ENCODE results near the gene RNF5.
"Not testable (repeated sequence)": the region's sequence is repeated elsewhere in the genome, so short reads cannot be mapped to it uniquely, and the experiment has no call there.

The RNF5 gene

GRCh38 chr6:32175322-32175710, 2.9 kb upstream of the RNF5 start:
- DNase-seq (ENCODE audit: low read depth in 3 of 3, low spot score in 1 of 3) = no peak

- DNase-seq (ENCODE audit: low read depth in 3 of 3, low spot score in 1 of 3) = peak; percentile 91 to 97 (median 93)
Measured at GRCh38 chr6:32175711-32176475, 2.3 kb upstream of the RNF5 start, which contains the start of gene AGPAT1. TSS of gene AGPAT1 (minus strand) at chr6:32176084. CDS start at chr6:32171496, 4,588 bp downstream.

- no peak for DNase-seq (ENCODE audit: low read depth in 3 of 3, low spot score in 1 of 3)
Measured at GRCh38 chr6:32176476-32177182, 1.6 kb upstream of the RNF5 start.

- DNase-seq (ENCODE audit: low read depth in 3 of 3, low spot score in 1 of 3) = no peak
Measured at GRCh38 chr6:32177183-32177787, 920 bp upstream of the RNF5 start.

GRCh38 chr6:32178547-32179440, 589 bp downstream of the RNF5 start:
- no peak for DNase-seq (ENCODE audit: low read depth in 3 of 3, low spot score in 1 of 3)

- no peak for DNase-seq (ENCODE audit: low read depth in 3 of 3, low spot score in 1 of 3)
Measured at GRCh38 chr6:32179766-32180405, 1.7 kb downstream of the RNF5 start.

- no peak for DNase-seq (ENCODE audit: low read depth in 3 of 3, low spot score in 1 of 3)
Measured at GRCh38 chr6:32181148-32181702, 3.0 kb downstream of the RNF5 start.

- no peak for DNase-seq (ENCODE audit: low read depth in 3 of 3, low spot score in 1 of 3)
Measured at GRCh38 chr6:32181915-32182529, 3.8 kb downstream of the RNF5 start.

- DNase-seq (ENCODE audit: low read depth in 3 of 3, low spot score in 1 of 3) = no peak
Measured at GRCh38 chr6:32182555-32182981, 4.4 kb downstream of the RNF5 start.

- DNase-seq (ENCODE audit: low read depth in 3 of 3, low spot score in 1 of 3) = no peak
Measured at GRCh38 chr6:32183030-32183429, 4.8 kb downstream of the RNF5 start.

- DNase-seq (ENCODE audit: low read depth in 3 of 3, low spot score in 1 of 3) = no peak
Measured at GRCh38 chr6:32183483-32184083, 5.4 kb downstream of the RNF5 start.

GRCh38 chr6:32184084-32184640, 6.0 kb downstream of the RNF5 start, which contains the start of gene AGER:
TSS of gene AGER (minus strand) at chr6:32184253. CDS start at chr6:32184222, 31 bp downstream.
- DNase-seq (ENCODE audit: low read depth in 3 of 3, low spot score in 1 of 3) = no peak

- not testable (repeated sequence) for DNase-seq (ENCODE audit: low read depth in 3 of 3, low spot score in 1 of 3)
Measured at GRCh38 chr6:32185681-32186131, 7.5 kb downstream of the RNF5 start.

GRCh38 chr6:32186151-32186840, 8.1 kb downstream of the RNF5 start:
- not testable (repeated sequence) for DNase-seq (ENCODE audit: low read depth in 3 of 3, low spot score in 1 of 3)

- DNase-seq (ENCODE audit: low read depth in 3 of 3, low spot score in 1 of 3) = no peak
Measured at GRCh38 chr6:32187009-32187709, 9.0 kb downstream of the RNF5 start.

- DNase-seq (ENCODE audit: low read depth in 3 of 3, low spot score in 1 of 3) = not testable (repeated sequence)
Measured at GRCh38 chr6:32187725-32188380, 9.6 kb downstream of the RNF5 start.
